Measurements from ENCODE around the gene GTF2H1.
"Not testable (repeated sequence)": the region's sequence is repeated elsewhere in the genome, so short reads cannot be mapped to it uniquely, and the experiment has no call there.

Gene GTF2H1

GRCh38 chr11:18395735-18396504, 73.6 kb downstream of the GTF2H1 start:
- Histone ChIP-seq H3K18ac (ENCODE audit: low read length) (no peak overlapping the region), H2AK5ac (ENCODE audit: low read length) (no peak overlapping the region), H3K4me3 (ENCODE audit: low read length) (peak overlapping the region; percentile 89), H3K4ac (ENCODE audit: low read depth, low read length) (peak overlapping the region; percentile 19), H2BK120ac (ENCODE audit: low read depth, low read length) (no peak overlapping the region), H2BK5ac (ENCODE audit: low read length) (no peak overlapping the region), H3K23ac (ENCODE audit: low read length) (no peak overlapping the region), H3K79me1 (ENCODE audit: low read length) (peaks cover 3% of the 10 kb centered on the region), H3K56ac (ENCODE audit: low read length) (peak overlapping the region; percentile 92), H3K27me3 (ENCODE audit: insufficient read depth, low read length, poor library complexity) (no peaks in the 10 kb centered on the region), H2BK15ac (replicated peaks; ENCODE audit: low read depth) (no peak overlapping the region), H3K4me1 (ENCODE audit: control insufficient read depth, low read depth, low read length) (peaks cover 3% of the 10 kb centered on the region), H3K9ac (ENCODE audit: low read length) (peak overlapping the region; percentile 96), H4K5ac (ENCODE audit: low read length) (no peak overlapping the region), H3K36me3 (ENCODE audit: control insufficient read depth, insufficient read depth, low read length) (peaks cover 16% of the 10 kb centered on the region), H3K27ac (ENCODE audit: low read depth, low read length) (peak overlapping the region; percentile 87), H3K4me2 (ENCODE audit: low read length) (peak overlapping the region; percentile 89), H4K8ac (ENCODE audit: low read depth, low read length) (no peak overlapping the region), H3K79me2 (ENCODE audit: control insufficient read depth, insufficient read depth, low read length) (peaks cover 23% of the 10 kb centered on the region)
- peak; percentile 99 for DNase-seq
- WGBS (ENCODE audit: extremely low coverage, insufficient coverage, low lambda C conversion rate) = no CpG with 5 or more reads among the region's 46 CpGs

DNA sequence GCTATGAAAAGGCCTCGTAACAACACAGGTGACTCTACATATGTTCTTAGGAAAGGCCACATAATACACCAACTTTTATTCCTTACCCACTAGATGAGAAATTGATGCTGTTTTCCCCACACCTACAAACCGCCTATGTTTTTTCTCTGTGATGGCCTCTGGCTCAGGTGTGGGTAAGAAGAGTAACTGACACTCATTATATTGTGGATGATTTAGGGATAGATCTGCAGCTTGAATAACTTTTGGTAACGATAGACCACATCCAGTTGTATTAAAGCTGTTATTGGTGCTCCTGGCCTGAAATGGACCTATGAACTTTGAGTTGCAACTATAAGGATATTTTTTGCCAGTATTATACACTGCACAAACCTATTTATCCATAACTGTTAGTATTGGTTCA, 75.6 kb downstream of the GTF2H1 start:
- Histone ChIP-seq H3K27ac (ENCODE audit: low read depth, low read length) (no peak overlapping the region), H3K79me2 (ENCODE audit: control insufficient read depth, insufficient read depth, low read length) (peaks cover 23% of the 10 kb centered on the region), H3K4me3 (ENCODE audit: low read length) (no peak overlapping the region), H3K4me2 (ENCODE audit: low read length) (no peak overlapping the region), H3K27me3 (ENCODE audit: insufficient read depth, low read length, poor library complexity) (no peaks in the 10 kb centered on the region), H3K4me1 (ENCODE audit: control insufficient read depth, low read depth, low read length) (peaks cover 3% of the 10 kb centered on the region), H3K36me3 (ENCODE audit: control insufficient read depth, insufficient read depth, low read length) (peaks cover 19% of the 10 kb centered on the region), H2BK5ac (ENCODE audit: low read length) (no peak overlapping the region), H3K9ac (ENCODE audit: low read length) (no peak overlapping the region), H3K23ac (ENCODE audit: low read length) (no peak overlapping the region), H2BK120ac (ENCODE audit: low read depth, low read length) (no peak overlapping the region), H4K5ac (ENCODE audit: low read length) (no peak overlapping the region), H3K4ac (ENCODE audit: low read depth, low read length) (no peak overlapping the region), H3K56ac (ENCODE audit: low read length) (no peak overlapping the region), H3K18ac (ENCODE audit: low read length) (no peak overlapping the region), H2BK15ac (replicated peaks; ENCODE audit: low read depth) (no peak overlapping the region), H3K79me1 (ENCODE audit: low read length) (peaks cover 3% of the 10 kb centered on the region), H2AK5ac (ENCODE audit: low read length) (no peak overlapping the region), H4K8ac (ENCODE audit: low read depth, low read length) (no peak overlapping the region)
- no CpG with 5 or more reads among the region's 3 CpGs for WGBS (ENCODE audit: extremely low coverage, insufficient coverage, low lambda C conversion rate)
- no peak for DNase-seq

- not testable (repeated sequence) for H3K79me2 ChIP-seq (ENCODE audit: control insufficient read depth, insufficient read depth, low read length); DNase-seq; H3K23ac ChIP-seq (ENCODE audit: low read length); H2BK120ac ChIP-seq (ENCODE audit: low read depth, low read length); H3K4me1 ChIP-seq (ENCODE audit: control insufficient read depth, low read depth, low read length); H3K9ac ChIP-seq (ENCODE audit: low read length); H3K4me2 ChIP-seq (ENCODE audit: low read length); H3K4me3 ChIP-seq (ENCODE audit: low read length); H3K4ac ChIP-seq (ENCODE audit: low read depth, low read length); H3K27me3 ChIP-seq (ENCODE audit: insufficient read depth, low read length, poor library complexity); H3K18ac ChIP-seq (ENCODE audit: low read length); H4K8ac ChIP-seq (ENCODE audit: low read depth, low read length); H3K79me1 ChIP-seq (ENCODE audit: low read length); H2AK5ac ChIP-seq (ENCODE audit: low read length); H3K27ac ChIP-seq (ENCODE audit: low read depth, low read length); H2BK15ac ChIP-seq (replicated peaks; ENCODE audit: low read depth); H2BK5ac ChIP-seq (ENCODE audit: low read length); H3K56ac ChIP-seq (ENCODE audit: low read length); H4K5ac ChIP-seq (ENCODE audit: low read length)
- WGBS (ENCODE audit: extremely low coverage, insufficient coverage, low lambda C conversion rate) = no CpG with 5 or more reads among the region's 9 CpGs
- peaks cover 24% of the 10 kb centered on the region for H3K36me3 ChIP-seq (ENCODE audit: control insufficient read depth, insufficient read depth, low read length)
Measured at GRCh38 chr11:18401077-18401476, 78.7 kb downstream of the GTF2H1 start.

- no peak overlapping the region for H3K56ac ChIP-seq (ENCODE audit: low read length)
- H3K79me2 ChIP-seq (ENCODE audit: control insufficient read depth, insufficient read depth, low read length) = no peaks in the 10 kb centered on the region
- no peak overlapping the region for H2BK15ac ChIP-seq (replicated peaks; ENCODE audit: low read depth)
- no peak overlapping the region for H3K4me3 ChIP-seq (ENCODE audit: low read length)
- H2BK5ac ChIP-seq (ENCODE audit: low read length) = no peak overlapping the region
- no peak overlapping the region for H4K5ac ChIP-seq (ENCODE audit: low read length)
- peaks cover 26% of the 10 kb centered on the region for H3K36me3 ChIP-seq (ENCODE audit: control insufficient read depth, insufficient read depth, low read length)
- no peak overlapping the region for H4K8ac ChIP-seq (ENCODE audit: low read depth, low read length)
- H3K9ac ChIP-seq (ENCODE audit: low read length) = no peak overlapping the region
- H3K23ac ChIP-seq (ENCODE audit: low read length) = no peak overlapping the region
- no peak overlapping the region for H3K4ac ChIP-seq (ENCODE audit: low read depth, low read length)
- DNase-seq = no peak
- H3K4me2 ChIP-seq (ENCODE audit: low read length) = no peak overlapping the region
- no peak overlapping the region for H3K27ac ChIP-seq (ENCODE audit: low read depth, low read length)
- WGBS (ENCODE audit: extremely low coverage, insufficient coverage, low lambda C conversion rate) = no CpG with 5 or more reads among the region's 4 CpGs
- no peak overlapping the region for H3K18ac ChIP-seq (ENCODE audit: low read length)
- no peaks in the 10 kb centered on the region for H3K79me1 ChIP-seq (ENCODE audit: low read length)
- H3K4me1 ChIP-seq (ENCODE audit: control insufficient read depth, low read depth, low read length) = no peaks in the 10 kb centered on the region
- H2BK120ac ChIP-seq (ENCODE audit: low read depth, low read length) = no peak overlapping the region
- no peaks in the 10 kb centered on the region for H3K27me3 ChIP-seq (ENCODE audit: insufficient read depth, low read length, poor library complexity)
- H2AK5ac ChIP-seq (ENCODE audit: low read length) = no peak overlapping the region
Measured at GRCh38 chr11:18404062-18404461, 81.7 kb downstream of the GTF2H1 start.

- DNase-seq; H2BK5ac ChIP-seq (ENCODE audit: low read length); H3K4me1 ChIP-seq (ENCODE audit: control insufficient read depth, low read depth, low read length); H2BK120ac ChIP-seq (ENCODE audit: low read depth, low read length); H2BK15ac ChIP-seq (replicated peaks; ENCODE audit: low read depth); H3K79me1 ChIP-seq (ENCODE audit: low read length); H3K9ac ChIP-seq (ENCODE audit: low read length); H3K4ac ChIP-seq (ENCODE audit: low read depth, low read length); H3K79me2 ChIP-seq (ENCODE audit: control insufficient read depth, insufficient read depth, low read length); H3K27ac ChIP-seq (ENCODE audit: low read depth, low read length); H3K4me2 ChIP-seq (ENCODE audit: low read length); H3K4me3 ChIP-seq (ENCODE audit: low read length); H3K27me3 ChIP-seq (ENCODE audit: insufficient read depth, low read length, poor library complexity); H4K8ac ChIP-seq (ENCODE audit: low read depth, low read length); H4K5ac ChIP-seq (ENCODE audit: low read length); H2AK5ac ChIP-seq (ENCODE audit: low read length); H3K18ac ChIP-seq (ENCODE audit: low read length); H3K23ac ChIP-seq (ENCODE audit: low read length); H3K56ac ChIP-seq (ENCODE audit: low read length): not testable (repeated sequence)
- no CpG with 5 or more reads among the region's 3 CpGs for WGBS (ENCODE audit: extremely low coverage, insufficient coverage, low lambda C conversion rate)
- H3K36me3 ChIP-seq (ENCODE audit: control insufficient read depth, insufficient read depth, low read length) = peaks cover 12% of the 10 kb centered on the region
Measured at GRCh38 chr11:18407400-18407799, 85.0 kb downstream of the GTF2H1 start.

Data from mesendoderm (in vitro differentiated cells).